GM20000 (cell line): ENCODE data around the gene ZEB2.

ENCODE experiments used
- DNase-seq: peaks from one replicate; pipeline ENCODE4 v3.0.0; 2012; ENCODE audit warnings: low spot score
- CTCF ChIP-seq: IDR thresholded peaks from 2 replicates; pipeline ENCODE4 v1.5.1; 2012; ENCODE audit warnings: mild to moderate bottlenecking, control low read depth; ENCODE audit errors: extremely low read depth, missing control alignments

The ZEB2 gene

GRCh38 chr2:144350151-144350802, 169.6 kb downstream of the ZEB2 start:
- DNase-seq: no peak
- no peak for TF ChIP-seq CTCF

- no peak for TF ChIP-seq CTCF
- no peak for DNase-seq
Measured at GRCh38 chr2:144349674-144350073, 170.2 kb downstream of the ZEB2 start.

- no peak for DNase-seq
- TF ChIP-seq CTCF: no peak
Measured at GRCh38 chr2:144348846-144349245, 171.1 kb downstream of the ZEB2 start.

GRCh38 chr2:144346229-144346628, 173.7 kb downstream of the ZEB2 start:
- DNase-seq: no peak
- no peak for TF ChIP-seq CTCF

- no peak for DNase-seq
- no peak for TF ChIP-seq CTCF
Measured at GRCh38 chr2:144343145-144343544, 176.8 kb downstream of the ZEB2 start.

GRCh38 chr2:144341538-144341937, 178.4 kb downstream of the ZEB2 start:
- no peak for TF ChIP-seq CTCF
- DNase-seq: no peak

GRCh38 chr2:144339048-144339447, 180.9 kb downstream of the ZEB2 start:
- no peak for TF ChIP-seq CTCF
- DNase-seq: no peak
